ENCODE results near the gene INO80D.
"Not testable (repeated sequence)": the region's sequence is repeated elsewhere in the genome, so short reads cannot be mapped to it uniquely, and the experiment has no call there.

Gene INO80D

DNA sequence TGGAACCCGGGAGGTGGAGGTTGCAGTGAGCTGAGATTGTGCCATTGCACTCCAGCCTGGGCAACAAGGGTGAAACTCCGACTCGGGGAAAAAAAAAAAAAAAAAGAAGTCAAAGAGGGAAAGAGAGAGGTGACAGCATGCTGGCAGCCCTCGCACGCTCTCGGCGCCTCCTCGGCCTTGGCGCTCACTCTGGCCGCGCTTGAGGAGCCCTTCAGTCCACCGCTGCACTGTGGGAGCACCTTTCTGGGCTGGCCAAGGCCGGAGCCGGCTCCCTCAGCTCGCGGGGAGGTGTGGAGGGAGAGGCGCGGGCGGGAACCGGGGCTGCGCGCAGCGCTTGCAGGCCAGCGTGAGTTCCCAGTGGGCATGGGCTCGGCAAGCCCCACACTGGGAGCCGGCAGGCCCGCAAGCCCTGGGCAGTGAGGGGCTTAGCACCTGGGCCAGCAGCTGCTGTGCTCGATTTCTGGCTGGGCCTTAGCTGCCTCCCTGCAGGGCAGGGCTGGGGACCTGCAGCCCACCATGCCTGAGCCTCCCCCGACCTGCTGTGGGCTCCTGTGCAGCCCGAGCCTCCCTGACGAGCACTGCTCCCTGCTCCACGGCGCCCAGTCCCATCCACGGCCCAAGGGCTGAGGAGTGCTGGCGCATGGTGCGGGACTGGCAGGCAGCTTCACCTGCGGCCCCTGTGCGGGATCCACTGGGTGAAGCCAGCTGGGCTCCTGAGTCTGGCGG, 108.9 kb downstream of the INO80D start:
- DNase-seq (ENCODE audit: low spot score): not testable (repeated sequence)

DNA sequence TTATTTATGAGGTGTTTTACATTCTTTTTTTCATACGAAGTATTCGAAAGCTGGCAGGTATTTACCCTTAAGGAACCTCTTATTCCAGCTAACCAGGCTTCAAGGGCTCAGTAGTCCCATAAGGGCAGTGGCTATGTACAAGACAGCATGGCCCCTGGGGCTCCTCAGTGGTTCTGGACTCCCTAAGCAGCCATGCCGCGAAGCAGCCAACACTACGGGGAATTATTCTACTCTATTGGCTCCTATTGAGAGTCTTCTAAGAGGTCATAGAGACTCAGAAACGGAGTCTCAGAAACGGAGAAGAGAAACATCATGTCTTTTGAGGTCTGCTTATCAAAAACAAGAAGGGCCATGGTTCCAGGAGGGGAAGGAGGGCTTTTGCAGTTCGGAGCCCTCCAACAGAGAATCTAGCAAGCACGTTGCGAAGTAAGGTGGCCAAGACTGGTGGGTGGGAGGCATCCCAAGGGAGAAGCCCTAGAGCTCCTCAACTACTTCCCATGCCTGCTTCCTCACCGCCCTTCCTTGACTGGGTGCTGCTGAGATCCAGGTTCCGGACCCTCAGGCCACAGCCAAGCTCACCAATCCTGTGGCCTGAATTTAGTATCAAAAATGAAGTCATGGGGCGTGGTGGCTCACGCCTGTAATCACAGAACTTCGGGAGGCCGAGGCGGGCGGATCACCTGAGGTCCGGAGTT, 109.7 kb downstream of the INO80D start:
- no peak for DNase-seq (ENCODE audit: low spot score)

DNA sequence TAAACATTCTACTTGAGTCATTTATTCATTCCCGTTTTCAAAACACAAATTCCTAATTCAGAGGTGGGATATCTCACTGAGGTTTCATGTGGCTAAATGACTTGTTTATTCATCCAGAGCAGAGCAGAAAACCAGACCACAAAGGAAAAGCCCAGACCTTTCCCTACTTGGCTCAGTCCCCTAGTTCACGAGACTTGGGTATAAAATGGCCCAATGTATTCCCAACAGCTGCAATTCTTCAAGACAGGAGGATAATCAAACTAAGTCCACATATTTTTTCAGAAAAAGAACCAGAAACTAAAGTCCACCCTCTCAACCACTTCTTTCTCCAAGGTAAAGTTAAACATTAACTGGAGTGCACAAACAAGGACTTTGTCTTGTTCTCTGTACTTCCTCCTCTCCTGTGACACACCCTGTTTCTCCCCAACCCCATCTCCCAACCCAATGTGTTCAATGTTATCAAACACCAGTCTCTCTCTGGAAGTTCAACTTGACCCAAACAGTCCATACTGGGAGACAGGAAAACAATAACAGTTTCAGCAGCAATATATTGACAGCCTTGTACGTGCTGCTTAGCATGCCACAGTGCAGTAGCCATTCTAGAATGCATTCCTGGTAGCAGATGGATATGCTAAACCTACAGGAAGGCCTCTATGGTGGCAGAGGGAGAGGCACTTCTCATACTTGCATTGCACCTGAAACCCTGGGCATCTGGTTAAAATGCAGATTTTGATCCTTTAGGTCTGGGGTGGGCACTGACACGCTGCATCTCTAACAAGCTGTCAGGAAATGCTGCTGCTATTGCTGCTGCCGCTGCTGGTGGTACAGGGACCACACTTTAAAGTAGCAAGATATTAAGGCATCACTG, 110.7 kb downstream of the INO80D start:
- no peak for DNase-seq (ENCODE audit: low spot score)

DNA sequence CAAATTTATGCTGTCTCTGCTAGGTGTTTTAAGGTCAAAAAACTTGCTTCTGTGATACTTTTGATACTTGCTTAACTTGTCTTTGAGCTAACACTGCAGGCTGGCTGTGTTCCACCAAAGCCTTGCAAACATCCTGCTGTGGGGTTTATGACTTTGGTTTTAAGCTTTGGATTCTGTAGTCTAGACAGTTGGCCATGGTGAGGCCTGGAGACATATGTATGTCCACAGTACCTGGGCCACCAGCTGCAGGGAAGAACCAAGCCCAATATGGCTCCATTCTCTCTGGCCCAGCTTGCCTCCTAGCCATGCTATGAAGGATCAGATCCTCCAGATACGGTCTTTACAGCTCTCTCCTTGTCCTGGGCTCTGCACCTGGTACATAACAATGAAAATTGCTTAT, 113.9 kb downstream of the INO80D start:
- no peak for DNase-seq (ENCODE audit: low spot score)

DNA sequence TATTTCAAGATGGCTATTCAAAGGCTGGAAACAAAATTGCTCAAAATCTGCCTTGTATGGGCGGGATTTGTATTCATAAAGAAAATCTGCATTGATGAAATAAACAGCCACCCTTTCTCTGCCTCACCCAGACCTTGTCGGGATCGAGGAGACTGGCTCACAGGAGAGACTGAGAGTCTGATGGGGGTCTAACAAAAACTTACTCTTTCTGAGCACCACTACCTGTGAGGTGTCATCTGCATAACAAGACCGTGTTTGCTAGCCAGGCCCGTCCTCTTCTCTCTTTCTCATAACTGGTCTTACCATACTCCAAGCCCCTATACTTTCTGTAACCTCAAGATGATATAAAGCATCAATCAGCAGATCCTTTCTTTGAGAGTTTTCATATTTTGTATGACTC, 115.6 kb downstream of the INO80D start:
- no peak for DNase-seq (ENCODE audit: low spot score)

GRCh38 chr2:205969584-205969983, 116.4 kb downstream of the INO80D start:
- DNase-seq (ENCODE audit: low spot score): no peak

DNA sequence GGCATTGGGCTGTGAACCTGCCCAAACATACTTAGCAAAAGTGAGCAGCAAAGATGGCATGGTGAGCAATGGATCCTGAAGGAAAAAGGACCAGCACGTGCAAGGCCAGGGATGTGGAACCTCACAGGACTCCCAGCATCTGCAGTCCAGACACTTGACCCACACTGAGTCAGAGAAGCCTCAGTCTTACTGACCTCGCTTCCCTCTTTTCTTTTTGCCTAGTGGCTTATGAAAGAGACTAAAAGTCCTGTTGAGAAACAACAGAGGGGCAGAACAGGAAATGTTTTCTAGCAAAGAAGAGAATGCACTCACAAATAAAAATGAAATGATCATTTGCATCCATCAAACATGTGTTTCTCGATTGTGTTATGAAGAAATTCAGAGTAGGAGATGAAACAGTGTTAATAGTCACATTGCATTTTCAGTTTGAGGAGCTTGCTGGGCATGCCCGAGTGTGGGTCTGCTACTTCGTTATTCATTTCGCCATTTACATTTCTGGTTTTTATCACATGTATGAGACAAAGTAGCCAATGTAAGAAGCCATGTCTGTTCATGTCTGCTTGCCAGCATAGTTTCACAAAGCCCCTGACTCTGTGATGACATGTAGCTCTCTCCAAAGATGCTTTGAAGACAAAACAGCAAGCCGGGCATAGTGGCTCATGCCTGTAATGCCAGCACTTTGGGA, 118.4 kb downstream of the INO80D start:
- no peak for DNase-seq (ENCODE audit: low spot score)

- no peak for DNase-seq (ENCODE audit: low spot score)
Measured at GRCh38 chr2:205965707-205966106, 120.3 kb downstream of the INO80D start.

- DNase-seq (ENCODE audit: low spot score): no peak
Measured at GRCh38 chr2:205964111-205964761, 121.7 kb downstream of the INO80D start.

DNA sequence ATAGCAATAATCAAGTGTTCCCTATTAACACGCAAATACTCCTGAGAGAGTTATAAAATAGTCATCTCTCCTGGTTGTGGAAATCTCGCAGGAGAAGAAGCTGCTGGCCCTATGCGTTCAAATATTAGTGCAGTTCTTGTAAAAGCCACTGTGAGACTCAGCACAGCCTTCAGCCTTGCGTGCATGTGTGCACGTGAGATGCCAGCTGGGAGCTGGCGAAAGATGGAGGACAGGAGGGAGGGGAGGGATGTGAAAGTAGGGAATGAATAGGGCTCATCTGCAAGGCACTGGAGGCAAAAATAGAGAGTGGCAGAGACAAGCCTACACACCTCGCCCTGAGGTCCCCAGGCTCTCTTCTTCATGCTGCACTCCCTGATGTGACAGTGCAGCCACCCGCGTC, 126.5 kb downstream of the INO80D start:
- DNase-seq (ENCODE audit: low spot score): no peak

DNA sequence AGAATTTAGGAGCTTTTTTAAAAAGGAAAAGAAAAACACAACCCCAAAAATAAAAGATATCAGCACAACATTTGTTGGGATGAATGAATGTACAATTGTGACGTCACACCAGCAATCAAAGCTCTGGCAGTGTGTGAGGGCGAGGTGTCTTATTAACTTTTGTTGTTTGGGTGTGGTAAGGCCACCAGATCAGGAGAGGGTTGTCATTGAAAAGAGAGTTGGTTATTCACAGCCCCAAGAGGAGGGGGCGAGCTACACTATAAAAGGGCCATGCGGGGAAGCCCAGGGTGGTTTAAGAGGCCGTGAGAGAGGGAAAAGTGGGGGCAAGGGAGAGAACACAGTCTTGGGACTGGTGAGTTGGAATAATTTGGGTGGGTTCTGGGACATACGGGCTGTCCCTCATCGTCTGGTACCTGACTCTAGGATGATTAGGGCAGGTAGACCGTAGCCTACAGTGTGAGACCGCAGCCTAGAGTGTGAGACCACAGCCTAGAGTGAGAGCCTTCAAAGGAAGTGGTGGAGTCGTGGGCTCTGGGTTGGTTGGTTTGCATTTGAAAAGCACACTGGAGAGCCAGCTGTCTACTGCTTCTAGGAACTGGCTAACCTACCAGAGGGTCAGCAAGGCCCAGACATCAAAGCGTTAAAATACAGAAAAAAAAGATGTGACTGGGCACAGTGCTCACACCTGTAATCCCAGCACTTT, 128.4 kb downstream of the INO80D start:
- DNase-seq (ENCODE audit: low spot score): no peak

DNA sequence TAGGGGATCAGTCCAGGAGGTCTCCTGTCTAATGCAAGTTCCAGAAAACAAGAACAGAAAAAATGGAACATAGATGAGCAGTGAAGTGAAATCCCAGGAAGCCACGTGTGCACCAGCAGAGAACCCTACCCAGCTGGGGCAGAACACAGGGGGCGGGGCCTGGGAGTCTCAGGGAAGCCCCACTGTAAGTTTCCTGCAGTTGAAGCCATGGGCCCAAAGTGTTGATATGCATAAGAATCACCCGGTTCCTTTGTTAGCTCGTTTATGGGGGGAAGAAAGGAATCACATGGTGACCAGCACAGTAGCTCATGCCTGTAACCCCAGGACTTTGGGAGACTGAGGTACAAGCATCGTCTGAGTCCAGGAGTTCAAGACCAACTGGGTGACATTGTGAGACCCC, 131.3 kb downstream of the INO80D start:
- DNase-seq (ENCODE audit: low spot score): no peak

DNA sequence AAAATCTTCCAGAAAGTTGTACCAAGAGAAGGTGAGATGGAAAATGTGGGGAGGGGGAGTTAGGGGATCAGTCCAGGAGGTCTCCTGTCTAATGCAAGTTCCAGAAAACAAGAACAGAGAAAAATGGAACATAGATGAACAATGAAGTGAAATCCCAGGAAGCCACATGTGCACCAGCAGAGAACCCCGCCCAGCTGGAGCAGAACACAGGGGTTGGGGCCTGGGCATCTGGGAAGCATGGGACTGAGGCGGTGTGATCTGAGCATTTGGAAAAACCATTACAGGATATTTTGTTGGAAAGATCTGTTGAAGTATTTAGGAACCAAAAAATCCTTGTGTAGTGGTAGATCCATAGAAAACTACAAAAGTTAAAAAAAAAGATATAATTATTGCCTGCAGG, 133.7 kb downstream of the INO80D start:
- no peak for DNase-seq (ENCODE audit: low spot score)

GRCh38 chr2:205948883-205949282, 137.1 kb downstream of the INO80D start:
- no peak for DNase-seq (ENCODE audit: low spot score)

DNA sequence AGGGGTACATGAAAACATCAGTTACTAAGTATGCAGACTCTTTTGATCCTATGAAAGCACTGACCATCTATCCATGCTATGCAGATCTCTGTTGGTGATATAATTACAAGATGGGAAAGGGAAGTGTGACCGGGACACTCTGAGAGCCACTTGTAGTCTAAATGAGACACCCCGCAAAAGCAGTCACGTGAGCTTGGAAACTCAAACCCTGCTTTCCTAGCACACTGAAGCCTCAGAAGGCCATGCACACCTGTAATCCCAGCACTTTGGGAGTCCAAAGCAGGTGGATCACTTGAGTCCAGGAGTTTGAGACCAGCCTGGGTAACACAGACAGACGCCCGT, 137.5 kb downstream of the INO80D start:
- no peak for DNase-seq (ENCODE audit: low spot score)

GRCh38 chr2:205947621-205948495, 138.1 kb downstream of the INO80D start:
- peak; percentile 73 for DNase-seq (ENCODE audit: low spot score)

- no peak for DNase-seq (ENCODE audit: low spot score)
Measured at GRCh38 chr2:205946226-205946625, 139.7 kb downstream of the INO80D start.
